Thyroid gland (tissue), 4 donors: ENCODE measurements around the gene ITGA8.

Source experiments
- POLR2A ChIP-seq, 2 donors: fragments of 450-650 bp; IDR thresholded peaks; one replicate each; pipeline ENCODE4 v1.6.1; 2017; ENCODE audit warnings: antibody characterized with exemption in 2 of 2, mild to moderate bottlenecking in 2 of 2, moderate library complexity in 1 of 2
- TF ChIP-seq, protein P1 (sequence below), 6 experiments: fragments of 200-600 bp in 3 of 6; fragments of 450-650 bp in 3 of 6; sonication (generic) in 3 of 6; IDR thresholded peaks; one replicate each; pipeline ENCODE4 v1.5.1; 2016 to 2019; ENCODE audit warnings: antibody characterized with exemption in 6 of 6, mild to moderate bottlenecking in 2 of 6, inconsistent platforms in 1 of 6, moderate library complexity in 1 of 6

DNA sequence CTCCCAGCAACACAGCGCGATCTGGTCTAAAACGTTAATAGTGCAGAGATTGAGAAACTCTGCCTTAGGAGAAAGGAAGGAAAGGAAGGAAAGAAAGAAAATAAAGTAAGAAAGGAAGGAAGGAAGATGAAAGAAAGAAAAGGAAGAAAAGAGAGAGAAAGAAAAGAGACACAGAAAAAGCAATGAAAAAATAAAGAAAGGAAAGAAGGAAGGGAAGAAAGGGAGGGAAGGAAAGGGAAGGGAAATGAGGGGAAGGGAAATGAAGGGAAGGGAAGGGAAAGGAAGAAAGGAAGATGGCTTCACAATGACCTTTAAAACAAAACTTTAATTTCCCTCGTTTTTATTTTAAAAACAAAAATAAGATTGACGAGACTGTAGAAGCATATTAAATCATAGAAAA, 173.1 kb downstream of the ITGA8 start:
- TF ChIP-seq, protein P1, sequence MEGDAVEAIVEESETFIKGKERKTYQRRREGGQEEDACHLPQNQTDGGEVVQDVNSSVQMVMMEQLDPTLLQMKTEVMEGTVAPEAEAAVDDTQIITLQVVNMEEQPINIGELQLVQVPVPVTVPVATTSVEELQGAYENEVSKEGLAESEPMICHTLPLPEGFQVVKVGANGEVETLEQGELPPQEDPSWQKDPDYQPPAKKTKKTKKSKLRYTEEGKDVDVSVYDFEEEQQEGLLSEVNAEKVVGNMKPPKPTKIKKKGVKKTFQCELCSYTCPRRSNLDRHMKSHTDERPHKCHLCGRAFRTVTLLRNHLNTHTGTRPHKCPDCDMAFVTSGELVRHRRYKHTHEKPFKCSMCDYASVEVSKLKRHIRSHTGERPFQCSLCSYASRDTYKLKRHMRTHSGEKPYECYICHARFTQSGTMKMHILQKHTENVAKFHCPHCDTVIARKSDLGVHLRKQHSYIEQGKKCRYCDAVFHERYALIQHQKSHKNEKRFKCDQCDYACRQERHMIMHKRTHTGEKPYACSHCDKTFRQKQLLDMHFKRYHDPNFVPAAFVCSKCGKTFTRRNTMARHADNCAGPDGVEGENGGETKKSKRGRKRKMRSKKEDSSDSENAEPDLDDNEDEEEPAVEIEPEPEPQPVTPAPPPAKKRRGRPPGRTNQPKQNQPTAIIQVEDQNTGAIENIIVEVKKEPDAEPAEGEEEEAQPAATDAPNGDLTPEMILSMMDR (IDR thresholded peaks at IDR 0.05), result no peak
- no peak for TF ChIP-seq POLR2A (IDR thresholded peaks at IDR 0.05)
